Epithelial cell of esophagus (primary cell): Measurements from ENCODE around the gene PAX5.

Experiments
- DNase-seq: peaks from one replicate; pipeline ENCODE4 v3.0.0; 2010; ENCODE audit warnings: low read depth
- H3K4me3 ChIP-seq: 2 replicates; pipeline ENCODE4 v1.5.1; 2011; ENCODE audit warnings: mild to moderate bottlenecking, low read length, control low read depth
- TF ChIP-seq, protein P1 (sequence below): IDR thresholded peaks from 2 replicates; pipeline ENCODE4 v1.5.1; 2011; ENCODE audit warnings: low read depth, mild to moderate bottlenecking, low read length, control low read depth, inconsistent platforms; ENCODE audit not compliant: insufficient read depth; ENCODE audit errors: missing control alignments

The PAX5 gene

DNA sequence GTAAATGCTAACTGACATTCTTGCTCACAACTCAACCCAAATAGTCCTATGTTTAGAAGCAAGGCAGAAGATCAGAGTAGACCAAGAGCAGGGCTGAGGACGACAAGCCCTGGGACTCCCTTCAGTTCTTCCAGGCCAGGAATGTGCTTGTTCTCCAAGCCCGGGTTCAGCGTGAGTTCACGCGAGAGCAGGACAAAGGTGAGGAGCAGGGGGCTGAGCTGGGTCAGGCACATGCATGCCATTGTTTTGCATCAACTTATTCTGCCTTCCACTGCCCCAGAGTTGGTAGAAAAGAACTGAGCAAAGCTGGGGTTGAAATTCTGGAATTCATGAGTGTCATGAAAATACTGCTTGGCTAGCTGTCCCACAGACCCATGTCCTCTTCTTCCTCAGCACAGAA, 206.5 kb downstream of the PAX5 start:
- H3K4me3 ChIP-seq, result no peak overlapping the region
- no peak for DNase-seq
- TF ChIP-seq, protein P1, sequence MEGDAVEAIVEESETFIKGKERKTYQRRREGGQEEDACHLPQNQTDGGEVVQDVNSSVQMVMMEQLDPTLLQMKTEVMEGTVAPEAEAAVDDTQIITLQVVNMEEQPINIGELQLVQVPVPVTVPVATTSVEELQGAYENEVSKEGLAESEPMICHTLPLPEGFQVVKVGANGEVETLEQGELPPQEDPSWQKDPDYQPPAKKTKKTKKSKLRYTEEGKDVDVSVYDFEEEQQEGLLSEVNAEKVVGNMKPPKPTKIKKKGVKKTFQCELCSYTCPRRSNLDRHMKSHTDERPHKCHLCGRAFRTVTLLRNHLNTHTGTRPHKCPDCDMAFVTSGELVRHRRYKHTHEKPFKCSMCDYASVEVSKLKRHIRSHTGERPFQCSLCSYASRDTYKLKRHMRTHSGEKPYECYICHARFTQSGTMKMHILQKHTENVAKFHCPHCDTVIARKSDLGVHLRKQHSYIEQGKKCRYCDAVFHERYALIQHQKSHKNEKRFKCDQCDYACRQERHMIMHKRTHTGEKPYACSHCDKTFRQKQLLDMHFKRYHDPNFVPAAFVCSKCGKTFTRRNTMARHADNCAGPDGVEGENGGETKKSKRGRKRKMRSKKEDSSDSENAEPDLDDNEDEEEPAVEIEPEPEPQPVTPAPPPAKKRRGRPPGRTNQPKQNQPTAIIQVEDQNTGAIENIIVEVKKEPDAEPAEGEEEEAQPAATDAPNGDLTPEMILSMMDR, result no peak

DNA sequence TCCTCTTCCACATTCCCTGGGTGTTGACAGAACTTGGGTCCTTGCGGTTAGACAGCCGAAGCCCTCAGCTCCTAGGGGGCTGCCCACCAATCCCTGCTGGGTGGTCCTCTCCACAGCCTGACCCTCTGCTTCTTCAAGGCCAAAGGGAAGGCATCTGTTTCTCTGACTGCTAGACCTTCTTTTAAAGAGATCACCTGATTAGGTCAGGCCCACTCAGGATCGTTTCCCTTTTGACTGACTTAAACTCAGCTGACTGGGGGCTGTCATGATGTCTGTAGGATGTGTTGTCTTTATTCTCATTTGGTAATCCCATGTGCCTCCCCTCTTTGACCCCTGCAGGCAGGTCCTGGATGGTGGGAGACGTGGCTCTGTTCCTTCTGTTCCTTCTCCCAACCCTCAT, 207.5 kb downstream of the PAX5 start:
- H3K4me3 ChIP-seq, result no peak overlapping the region
- TF ChIP-seq, protein P1, result no peak
- DNase-seq, result no peak

DNA sequence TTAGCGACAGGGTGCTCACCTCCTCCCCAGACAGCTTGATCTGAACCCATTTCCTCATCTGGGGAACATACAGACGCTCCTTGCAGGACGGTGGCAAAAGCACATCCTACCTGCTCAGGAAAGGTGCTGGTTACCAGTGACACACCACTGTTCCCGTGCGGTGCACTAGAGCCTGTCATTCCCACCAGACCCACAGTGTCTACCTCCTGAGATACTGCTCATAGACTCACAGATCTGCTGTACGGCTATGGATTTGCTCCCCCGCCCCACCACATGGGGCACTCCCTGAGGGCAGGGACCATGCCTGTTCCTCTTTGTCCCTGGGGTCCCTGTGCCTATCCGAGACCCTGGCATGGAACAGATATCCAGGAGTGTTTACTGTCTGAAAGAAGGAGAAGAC, 208.9 kb downstream of the PAX5 start:
- no peak for DNase-seq
- TF ChIP-seq, protein P1, result no peak
- no peak overlapping the region for H3K4me3 ChIP-seq

DNA sequence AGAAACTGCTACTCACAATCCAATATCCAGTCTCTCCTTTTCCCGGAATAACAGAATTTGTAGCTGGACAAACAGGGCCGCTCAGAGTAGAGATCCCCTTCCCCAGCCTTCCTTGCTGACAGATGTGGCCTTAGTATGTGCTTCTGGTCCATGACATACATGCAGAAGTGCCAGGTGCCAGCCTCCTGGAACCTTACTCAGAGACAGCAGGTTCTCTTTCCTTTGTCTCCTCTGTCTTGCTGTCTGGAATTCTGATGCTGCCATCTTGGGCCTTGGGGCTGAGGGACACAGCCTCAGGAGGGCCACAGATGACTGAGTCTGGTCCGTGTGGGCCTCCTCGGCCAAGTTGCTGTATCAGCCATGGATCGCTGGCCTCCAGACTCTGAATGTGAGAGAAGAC, 210.1 kb downstream of the PAX5 start:
- no peak for DNase-seq
- H3K4me3 ChIP-seq, result no peak overlapping the region
- TF ChIP-seq, protein P1, result no peak

DNA sequence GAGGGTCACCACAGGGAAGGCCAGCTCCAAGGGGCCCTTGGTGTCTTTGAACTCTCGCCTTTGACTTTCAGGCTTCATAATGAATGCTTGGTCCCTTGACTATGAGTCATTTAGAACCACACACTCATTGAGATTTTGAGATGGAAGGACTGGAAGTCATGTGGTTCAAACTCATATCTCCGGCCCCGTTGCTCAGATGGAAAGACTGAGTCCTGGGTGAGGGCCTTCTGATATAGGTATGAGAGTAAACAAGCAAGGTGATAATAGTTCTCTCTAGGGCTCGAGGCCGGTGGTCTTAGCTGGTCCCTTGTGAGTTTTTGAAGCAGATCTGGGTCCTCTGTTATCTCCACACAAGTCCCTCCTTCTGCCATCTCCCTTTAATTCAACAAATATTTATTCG, 210.6 kb downstream of the PAX5 start:
- no peak for DNase-seq
- no peak overlapping the region for H3K4me3 ChIP-seq
- TF ChIP-seq, protein P1, result no peak

DNA sequence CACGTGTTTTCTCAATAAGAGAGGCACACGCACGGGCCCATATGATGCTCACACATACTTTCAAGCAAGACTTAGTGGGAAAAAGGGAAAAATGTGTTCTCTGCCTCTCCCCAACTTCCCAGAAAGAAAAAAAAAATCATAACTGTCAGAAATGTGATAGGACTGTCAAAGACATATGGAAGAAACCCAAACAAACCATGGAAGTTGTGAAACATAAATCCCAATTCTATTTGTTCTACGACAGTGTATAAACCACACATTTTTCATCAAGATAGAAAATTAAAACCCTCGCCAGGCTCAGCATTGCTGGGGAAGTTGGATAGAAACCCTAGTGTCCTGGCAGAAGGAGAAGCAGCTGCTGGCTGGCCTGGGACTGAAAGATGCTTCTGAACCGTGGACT, 211.9 kb downstream of the PAX5 start:
- TF ChIP-seq, protein P1, result no peak
- H3K4me3 ChIP-seq, result no peak overlapping the region
- DNase-seq, result no peak

DNA sequence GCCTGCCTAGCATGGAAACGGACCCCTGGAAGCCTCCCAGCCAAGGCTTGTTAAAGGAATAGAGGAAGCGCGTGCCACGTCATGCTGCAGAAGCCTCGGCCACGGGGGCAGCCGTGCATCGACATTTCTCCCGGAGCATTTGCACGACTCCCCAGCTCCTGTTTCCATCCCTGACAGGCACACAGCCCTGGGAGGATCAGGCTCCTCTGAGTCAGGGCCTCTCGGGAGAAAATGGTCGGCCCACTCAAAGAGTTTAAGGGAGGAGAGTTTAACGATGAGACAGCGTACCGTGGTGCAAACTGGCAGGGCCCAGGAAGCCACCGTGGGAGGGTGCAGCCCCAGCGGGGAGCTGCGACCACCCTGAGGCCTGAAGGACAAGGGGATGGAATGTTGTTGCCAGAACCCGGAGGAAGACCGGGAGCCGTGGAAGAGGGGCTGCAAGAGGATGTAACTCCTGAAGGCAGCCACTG, 213.6 kb downstream of the PAX5 start:
- TF ChIP-seq, protein P1, result no peak
- DNase-seq, result no peak
- H3K4me3 ChIP-seq, result no peak overlapping the region
